GM18526 (cell line): Measurements from ENCODE around the gene OR5W2.
"Not testable (repeated sequence)": the region's sequence is repeated elsewhere in the genome, so short reads cannot be mapped to it uniquely, and the experiment has no call there.

ENCODE experiments used
- POLR2A ChIP-seq: IDR thresholded peaks from 3 replicates; pipeline ENCODE4 v1.6.1; 2011; ENCODE audit not compliant: insufficient read length; ENCODE audit errors: extremely low read depth

OR5W2 gene

DNA sequence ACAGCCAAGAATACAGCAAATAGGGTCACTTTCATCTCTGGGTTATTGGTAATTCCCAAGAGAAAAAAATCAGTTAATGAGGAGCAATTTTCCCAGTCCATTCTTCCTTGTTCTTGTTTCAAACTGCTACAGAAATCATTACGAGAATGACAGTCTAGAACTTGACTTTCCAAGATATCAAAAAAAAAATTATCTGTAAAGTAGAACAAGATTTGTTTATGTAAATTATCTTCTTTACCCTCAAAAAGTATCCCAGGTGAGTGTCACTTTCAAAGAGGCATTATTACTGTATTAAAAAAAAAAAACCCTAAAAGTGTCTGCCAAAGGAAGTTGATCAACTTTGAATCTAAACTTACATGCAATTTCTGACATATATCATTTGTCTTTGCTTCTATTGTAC, at the start of gene OR5W2:
Gene OR5W2, minus strand, starts transcription at position 101 of the 400 bp plus-strand sequence. Its CDS starts 0 bp downstream, at position 101.
- no peak for TF ChIP-seq POLR2A

DNA sequence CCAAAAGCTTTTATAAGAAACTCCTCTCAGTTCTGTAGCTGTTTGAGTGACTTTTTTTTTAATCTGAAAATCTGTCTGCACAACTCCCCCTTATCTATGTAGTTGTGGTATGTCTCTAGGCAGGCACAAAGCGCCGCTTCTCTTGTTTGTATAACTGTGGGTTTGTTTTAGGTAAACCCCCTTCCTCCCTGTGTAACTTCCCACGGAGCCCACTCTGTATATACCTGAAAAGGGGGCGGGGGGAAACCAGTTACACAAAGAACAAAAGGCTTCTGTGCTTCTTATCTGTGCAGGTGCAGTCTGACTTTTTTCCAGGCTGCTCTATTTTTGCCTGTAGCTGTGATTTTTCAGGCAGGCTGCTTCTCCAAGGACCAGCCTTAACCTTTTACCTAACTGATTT, 42.1 kb upstream of the OR5W2 start:
- TF ChIP-seq POLR2A = no peak

DNA sequence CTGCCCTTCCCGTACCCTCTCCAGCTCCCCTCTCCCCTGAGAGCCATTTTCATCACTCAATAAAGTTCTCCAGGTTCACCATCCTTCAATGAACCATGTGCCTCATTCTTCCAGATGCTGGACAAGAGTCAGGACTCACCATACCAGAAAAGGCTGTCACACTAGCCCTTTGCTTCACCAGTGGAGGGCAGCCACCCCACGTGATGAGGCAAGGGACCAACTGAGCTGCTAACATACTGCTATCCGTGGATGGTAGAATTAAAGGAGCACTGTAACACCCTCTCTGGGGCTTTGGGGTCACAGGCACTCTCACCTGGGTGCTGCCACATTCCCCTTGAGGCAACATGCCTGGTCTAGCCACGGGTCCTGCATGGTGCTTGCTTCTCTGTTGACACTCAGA, 34.9 kb upstream of the OR5W2 start:
- TF ChIP-seq POLR2A = no peak

- TF ChIP-seq POLR2A = no peak
These were observed 28.5 kb upstream of the OR5W2 start for GRCh38 chr11:55942785-55943392.

DNA sequence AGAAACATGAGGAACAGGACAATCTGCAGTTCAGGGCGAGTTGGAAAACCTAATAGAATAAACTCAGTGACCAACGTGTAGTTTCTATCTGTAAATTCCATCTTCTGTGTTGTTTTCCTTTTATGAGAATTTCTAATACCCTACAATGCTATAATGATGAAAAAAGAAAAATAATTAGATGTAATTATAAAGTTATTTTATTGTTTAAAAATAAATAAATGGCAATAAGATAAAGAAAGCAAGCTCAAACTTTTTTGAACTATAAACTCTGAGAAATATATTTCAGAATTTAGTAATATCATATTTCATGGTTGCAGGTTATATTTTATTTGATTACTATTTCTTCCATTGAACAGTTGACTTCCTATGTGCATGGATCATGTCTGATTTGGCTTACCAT, 21.9 kb upstream of the OR5W2 start, which contains the start of gene OR5I1:
Gene OR5I1, minus strand, starts transcription at position 101 of the 400 bp plus-strand sequence. Its CDS starts 0 bp downstream, at position 101.
- no peak for TF ChIP-seq POLR2A

DNA sequence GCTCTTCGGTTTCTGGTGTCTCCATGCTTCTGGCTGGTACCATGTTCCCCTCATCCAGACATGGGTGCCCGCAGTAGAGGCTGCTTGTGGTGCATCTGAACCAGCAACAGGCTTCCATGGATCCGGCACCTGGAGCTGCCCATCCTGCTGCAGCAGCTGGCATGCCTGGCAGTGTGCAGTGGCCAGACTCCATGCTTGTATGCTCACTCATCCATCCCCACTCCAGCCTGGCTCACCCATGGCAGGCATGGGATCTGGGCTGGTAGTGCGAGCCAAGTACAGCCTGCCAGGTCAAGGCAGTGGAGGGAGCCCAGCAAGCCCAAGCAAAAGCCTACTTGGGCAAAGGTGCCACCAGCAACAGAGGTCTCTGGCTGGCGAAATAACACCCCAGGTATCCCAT, 6.2 kb upstream of the OR5W2 start:
- TF ChIP-seq POLR2A = no peak

GRCh38 chr11:55902308-55902707, 12.1 kb downstream of the OR5W2 start:
- no peak for TF ChIP-seq POLR2A

DNA sequence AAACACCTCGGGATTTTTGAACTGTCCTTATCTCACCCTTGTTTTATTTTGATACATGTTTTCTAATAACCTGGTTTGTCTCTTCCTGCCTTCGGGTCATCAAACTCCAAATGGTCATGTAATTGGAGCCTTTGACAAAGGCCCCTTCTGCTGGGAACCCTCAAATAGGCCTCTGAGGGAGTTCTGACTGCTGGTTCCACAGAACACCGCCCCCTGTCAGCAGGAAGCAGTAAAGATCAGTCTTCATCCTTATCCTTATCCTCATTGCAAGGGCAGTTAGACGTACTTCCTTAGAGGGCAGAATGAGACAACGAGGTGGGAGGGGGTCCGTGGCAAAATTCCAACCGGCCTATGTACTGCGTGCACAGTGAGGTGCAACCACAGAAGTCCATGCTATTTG, 19.2 kb downstream of the OR5W2 start:
- TF ChIP-seq POLR2A = no peak

- TF ChIP-seq POLR2A = not testable (repeated sequence)
These were observed 31.4 kb downstream of the OR5W2 start, which contains the start of gene TRIM51 for GRCh38 chr11:55882997-55883396. Gene TRIM51 (plus strand): TSS chr11:55883297. CDS start chr11:55885429, 2,132 bp downstream.
